ENCODE measurements around the gene LRRC23.

DNA sequence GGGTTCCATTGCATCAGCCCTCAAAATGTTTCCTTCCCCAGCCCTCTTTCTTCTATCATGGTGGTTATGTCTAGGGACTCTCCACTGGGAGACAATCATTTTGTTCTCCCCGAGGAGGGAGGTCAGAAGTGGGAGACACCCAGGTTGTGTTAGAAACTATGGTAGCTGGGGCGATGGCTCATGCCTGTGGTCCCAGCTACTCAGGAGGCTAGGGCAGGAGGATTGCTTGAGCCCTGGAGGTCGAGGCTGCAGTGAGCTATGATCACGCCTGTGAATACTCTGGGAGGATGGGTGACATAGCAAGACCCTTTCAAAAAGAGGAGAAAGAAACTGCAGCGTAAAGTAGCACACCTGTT lies 13.0 kb upstream of the LRRC23 start:
- TF ChIP-seq, protein P1, sequence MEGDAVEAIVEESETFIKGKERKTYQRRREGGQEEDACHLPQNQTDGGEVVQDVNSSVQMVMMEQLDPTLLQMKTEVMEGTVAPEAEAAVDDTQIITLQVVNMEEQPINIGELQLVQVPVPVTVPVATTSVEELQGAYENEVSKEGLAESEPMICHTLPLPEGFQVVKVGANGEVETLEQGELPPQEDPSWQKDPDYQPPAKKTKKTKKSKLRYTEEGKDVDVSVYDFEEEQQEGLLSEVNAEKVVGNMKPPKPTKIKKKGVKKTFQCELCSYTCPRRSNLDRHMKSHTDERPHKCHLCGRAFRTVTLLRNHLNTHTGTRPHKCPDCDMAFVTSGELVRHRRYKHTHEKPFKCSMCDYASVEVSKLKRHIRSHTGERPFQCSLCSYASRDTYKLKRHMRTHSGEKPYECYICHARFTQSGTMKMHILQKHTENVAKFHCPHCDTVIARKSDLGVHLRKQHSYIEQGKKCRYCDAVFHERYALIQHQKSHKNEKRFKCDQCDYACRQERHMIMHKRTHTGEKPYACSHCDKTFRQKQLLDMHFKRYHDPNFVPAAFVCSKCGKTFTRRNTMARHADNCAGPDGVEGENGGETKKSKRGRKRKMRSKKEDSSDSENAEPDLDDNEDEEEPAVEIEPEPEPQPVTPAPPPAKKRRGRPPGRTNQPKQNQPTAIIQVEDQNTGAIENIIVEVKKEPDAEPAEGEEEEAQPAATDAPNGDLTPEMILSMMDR (IDR thresholded peaks at IDR 0.05) = no peak
- TF ChIP-seq EZH2 (IDR thresholded peaks at IDR 0.05; ENCODE audit: borderline replicate concordance, insufficient read depth, low read depth, low read length, poor library complexity, severe bottlenecking) = no peak

Measured in B cell (primary cell).